Choroid plexus epithelial cell (primary cell): ENCODE measurements around the gene TRAPPC12.

ENCODE experiments used
- DNase-seq: peaks from one replicate; pipeline ENCODE4 v3.0.0-alpha.2; 2010; ENCODE audit warnings: low read depth
- H3K4me3 ChIP-seq: 2 replicates; pipeline ENCODE4 v1.5.1; 2011; ENCODE audit warnings: low read depth, mild to moderate bottlenecking, control low read depth, low read length, moderate library complexity
- CTCF ChIP-seq: conservative IDR thresholded peaks from 2 replicates; pipeline ENCODE4 v1.5.1; 2011; ENCODE audit warnings: low read depth, mild to moderate bottlenecking, control low read depth, inconsistent platforms, low read length, moderate library complexity

The TRAPPC12 gene

DNA sequence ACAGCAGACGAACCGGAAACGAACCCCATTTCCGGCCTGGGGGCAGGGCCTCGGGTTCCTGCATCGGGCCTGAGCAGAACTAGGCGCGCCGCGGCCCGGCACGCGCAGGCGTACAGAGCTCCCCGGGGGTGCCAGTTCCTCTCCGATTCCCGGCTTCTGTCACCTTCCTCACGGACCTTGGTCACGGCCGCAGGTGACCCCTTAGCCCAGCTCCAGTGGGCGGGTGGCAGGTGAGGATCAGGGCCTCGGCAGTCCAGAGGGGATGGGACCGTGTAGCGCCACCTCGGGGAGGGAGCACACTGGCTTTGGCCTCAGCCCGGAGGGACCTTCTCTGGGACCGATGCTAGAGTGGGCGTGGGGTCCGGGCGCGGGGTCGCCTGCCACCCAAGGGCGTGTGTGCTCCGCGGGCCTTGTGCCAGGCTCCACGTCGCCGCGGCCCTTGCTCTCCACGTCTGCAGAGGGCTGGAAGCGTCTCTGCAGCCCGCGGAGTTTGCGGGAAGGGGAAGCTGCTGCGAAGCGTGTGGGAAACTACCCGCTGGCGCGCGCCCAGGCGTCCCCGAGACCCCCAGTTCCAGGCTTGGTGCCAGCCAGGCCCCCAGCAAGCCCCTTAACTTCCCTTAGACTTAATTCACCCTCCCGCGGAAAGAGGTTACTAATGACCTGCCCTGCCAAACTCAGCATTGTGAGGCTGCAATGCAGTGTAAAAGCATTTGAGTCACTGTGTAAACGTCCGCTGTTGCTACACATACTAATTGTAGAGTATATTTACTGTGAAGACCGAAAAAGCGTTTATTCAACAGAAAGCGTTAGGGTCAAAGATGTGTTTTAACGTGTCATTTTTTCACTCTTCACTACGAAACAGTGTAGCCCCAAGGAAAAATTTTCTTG is at the start of gene TRAPPC12:
Gene TRAPPC12 (plus strand): TSS at position 48 of the 888 bp plus-strand sequence. CDS start 7,930 bp downstream, outside the sequence.
- peak within 1 kb of the TSS; percentile 100 for H3K4me3 ChIP-seq
- peak; percentile 63 for TF ChIP-seq CTCF
- peak; percentile 87 for DNase-seq

GRCh38 chr2:3332133-3332532 is 47.4 kb upstream of the TRAPPC12 start:
- no peak for DNase-seq
- H3K4me3 ChIP-seq, result no peak overlapping the region
- no peak for TF ChIP-seq CTCF

GRCh38 chr2:3334392-3335345 is 44.8 kb upstream of the TRAPPC12 start:
- no peak overlapping the region for H3K4me3 ChIP-seq
- no peak for DNase-seq
- no peak for TF ChIP-seq CTCF

DNA sequence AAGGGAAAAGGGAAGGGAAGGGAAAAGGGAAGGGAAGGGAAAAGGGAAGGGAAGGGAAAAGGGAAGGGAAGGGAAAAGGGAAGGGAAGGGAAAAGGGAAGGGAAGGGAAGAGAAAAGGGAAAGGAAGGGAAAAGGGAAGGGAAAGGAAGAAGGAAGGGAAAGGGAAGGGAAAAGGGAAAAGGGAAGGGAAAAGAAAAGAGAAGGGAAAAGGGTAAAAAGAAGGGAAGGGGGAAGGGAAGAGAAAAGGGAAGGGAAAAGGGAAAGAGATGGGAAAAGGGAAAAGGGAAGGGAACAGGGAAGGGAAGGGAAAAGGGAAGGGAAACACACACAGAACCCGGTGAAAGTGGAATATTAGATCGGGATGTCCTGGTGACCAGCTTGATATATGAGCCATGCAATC is 42.6 kb upstream of the TRAPPC12 start:
- H3K4me3 ChIP-seq, result no peak overlapping the region
- DNase-seq, result no peak
- TF ChIP-seq CTCF, result no peak

DNA sequence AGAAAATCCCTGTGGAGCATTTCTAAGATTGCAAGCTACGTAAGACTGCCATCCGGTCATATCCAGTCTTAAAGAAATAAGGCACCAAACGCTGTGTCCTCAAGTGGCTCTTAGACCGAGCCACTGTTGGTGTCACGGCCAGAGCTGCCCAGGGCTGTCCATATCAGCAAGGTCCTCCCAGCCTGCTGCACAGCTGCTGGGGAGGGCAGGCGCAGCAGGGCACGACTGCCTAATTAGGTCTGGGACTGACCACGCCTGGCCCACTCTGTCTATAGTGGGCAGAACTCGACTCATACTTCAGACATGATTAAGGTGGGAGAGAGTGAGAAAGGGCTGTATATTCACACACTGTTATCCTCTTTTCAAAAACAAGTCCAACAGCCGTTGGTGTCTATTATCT is 41.2 kb upstream of the TRAPPC12 start:
- H3K4me3 ChIP-seq, result no peak overlapping the region
- no peak for DNase-seq
- no peak for TF ChIP-seq CTCF

- TF ChIP-seq CTCF, result no peak
- no peak for DNase-seq
- no peak overlapping the region for H3K4me3 ChIP-seq
These were observed 39.4 kb upstream of the TRAPPC12 start for GRCh38 chr2:3340144-3340543.
